ENCODE data around the gene GOPC.

GOPC gene

GRCh38 chr6:117601811-117602150 lies 530 bp downstream of the GOPC start (continued):
- TF ChIP-seq CREB5 (CRISPR knock-in tag; IDR thresholded peaks at IDR 0.05; ENCODE audit: low read depth), result no peak
- TF ChIP-seq ZFP3 (CRISPR knock-in tag; IDR thresholded peaks at IDR 0.05), result no peak

GRCh38 chr6:117600008-117600743 lies 2.1 kb downstream of the GOPC start:
- no peak for ATAC-seq
- no peak for TF ChIP-seq PATZ1 (CRISPR knock-in tag; IDR thresholded peaks at IDR 0.05; ENCODE audit: borderline replicate concordance)
- no peak for TF ChIP-seq OSR1 (CRISPR knock-in tag; IDR thresholded peaks at IDR 0.05)
- no peak for TF ChIP-seq RARB (CRISPR knock-in tag; IDR thresholded peaks at IDR 0.05)
- TF ChIP-seq PPARA (CRISPR knock-in tag; IDR thresholded peaks at IDR 0.05; ENCODE audit: borderline replicate concordance), result no peak
- no peak for TF ChIP-seq ARNTL (CRISPR knock-in tag; IDR thresholded peaks at IDR 0.05; ENCODE audit: borderline replicate concordance, low read depth)
- TF ChIP-seq TOX (CRISPR knock-in tag; IDR thresholded peaks at IDR 0.05; ENCODE audit: borderline replicate concordance), result no peak

- no peak for ATAC-seq
- TF ChIP-seq ISL1 (CRISPR knock-in tag; IDR thresholded peaks at IDR 0.05) (no peak), SNAI2 (CRISPR knock-in tag; IDR thresholded peaks at IDR 0.05) (no peak), CSDC2 (CRISPR knock-in tag; IDR thresholded peaks at IDR 0.05) (no peak), ESRRG (CRISPR knock-in tag; IDR thresholded peaks at IDR 0.05) (no peak), ZNF8 (CRISPR knock-in tag; IDR thresholded peaks at IDR 0.05) (no peak), TCF4 (CRISPR knock-in tag; IDR thresholded peaks at IDR 0.05; ENCODE audit: borderline replicate concordance) (no peak), TOX (CRISPR knock-in tag; IDR thresholded peaks at IDR 0.05; ENCODE audit: borderline replicate concordance) (no peak), GLIS3 (CRISPR knock-in tag; IDR thresholded peaks at IDR 0.05) (no peak), ARNTL (CRISPR knock-in tag; IDR thresholded peaks at IDR 0.05; ENCODE audit: borderline replicate concordance, low read depth) (no peak), ZFP3 (CRISPR knock-in tag; IDR thresholded peaks at IDR 0.05) (no peak), CREB5 (CRISPR knock-in tag; IDR thresholded peaks at IDR 0.05; ENCODE audit: low read depth) (no peak), CSRNP3 (CRISPR knock-in tag; IDR thresholded peaks at IDR 0.05) (no peak), POU6F1 (CRISPR knock-in tag; IDR thresholded peaks at IDR 0.05; ENCODE audit: borderline replicate concordance, low read depth) (no peak), ZC3H10 (CRISPR knock-in tag; IDR thresholded peaks at IDR 0.05) (no peak), BACH2 (CRISPR knock-in tag; IDR thresholded peaks at IDR 0.05; ENCODE audit: borderline replicate concordance) (no peak), OSR1 (CRISPR knock-in tag; IDR thresholded peaks at IDR 0.05) (no peak), PPARA (CRISPR knock-in tag; IDR thresholded peaks at IDR 0.05; ENCODE audit: borderline replicate concordance) (no peak)
Measured at GRCh38 chr6:117597755-117598154, 4.6 kb downstream of the GOPC start.

GRCh38 chr6:117595099-117595923 lies 7.0 kb downstream of the GOPC start:
- TF ChIP-seq ZNF565 (CRISPR knock-in tag; conservative IDR thresholded peaks at IDR 0.05; ENCODE audit: low read depth) (no peak), BACH2 (CRISPR knock-in tag; IDR thresholded peaks at IDR 0.05; ENCODE audit: borderline replicate concordance) (no peak), ZFP3 (CRISPR knock-in tag; IDR thresholded peaks at IDR 0.05) (no peak), SNAI2 (CRISPR knock-in tag; IDR thresholded peaks at IDR 0.05) (no peak), ISL1 (CRISPR knock-in tag; IDR thresholded peaks at IDR 0.05) (no peak), ZC3H10 (CRISPR knock-in tag; IDR thresholded peaks at IDR 0.05) (no peak), TOX (CRISPR knock-in tag; IDR thresholded peaks at IDR 0.05; ENCODE audit: borderline replicate concordance) (no peak), PATZ1 (CRISPR knock-in tag; IDR thresholded peaks at IDR 0.05; ENCODE audit: borderline replicate concordance) (no peak), ZFP30 (CRISPR knock-in tag; IDR thresholded peaks at IDR 0.05) (no peak), ZNF8 (CRISPR knock-in tag; IDR thresholded peaks at IDR 0.05) (no peak), ZNF70 (CRISPR knock-in tag; IDR thresholded peaks at IDR 0.05) (no peak), ESRRG (CRISPR knock-in tag; IDR thresholded peaks at IDR 0.05) (no peak), TCF4 (CRISPR knock-in tag; IDR thresholded peaks at IDR 0.05; ENCODE audit: borderline replicate concordance) (no peak), RARB (CRISPR knock-in tag; IDR thresholded peaks at IDR 0.05) (no peak), OSR1 (CRISPR knock-in tag; IDR thresholded peaks at IDR 0.05) (no peak), PPARA (CRISPR knock-in tag; IDR thresholded peaks at IDR 0.05; ENCODE audit: borderline replicate concordance) (no peak)
- no peak for ATAC-seq
